ENCODE measurements around the gene TNFAIP8L3. TPM values are rescaled to one million over a fixed set of nuclear protein-coding genes. Genes with fewer than 3 reads are reported as not detected.

The TNFAIP8L3 gene
- total and polyA plus RNA-seq, 9 of the 15 experiments (the other 6 are each of a cell fraction or from before 2014, with no cell fraction given), result 0.13 TPM; not detected in 8

GRCh38 chr15:51079226-51079625 is 15.5 kb downstream of the TNFAIP8L3 start:
- FAIRE-seq, result no peak
- H4K20me1 ChIP-seq (replicated peaks; ENCODE audit: control insufficient read depth, insufficient read depth, low read length), result no peaks in the 10 kb centered on the region
- BruUV-seq (replicated peaks), result no TSS peak
- ChIA-PET CTCF (ENCODE audit: low intra/inter-chr PET ratio) (no interaction called here), POLR2A (interaction anchor here (0.6 to 1.0 kb wide), 2 partner anchors 14 to 92 kb away, joined by 3 to 4 read pairs; no protein-coding TSS in a partner anchor)
- intact Hi-C loops (cut with micrococcal nuclease), result no loop called here
- no peaks in the 10 kb centered on the region for H3K79me2 ChIP-seq (ENCODE audit: control insufficient read depth, insufficient read depth, low read length)
- H3K27me3 ChIP-seq (ENCODE audit: control insufficient read depth in 2 of 2, insufficient read depth in 2 of 2, low read length in 2 of 2), result 0 out of 5 replicates have a peak, but pooled peaks cover 0 to 4% of the 10 kb centered on the region in 2 experiments
- H2AFZ ChIP-seq (ENCODE audit: low read depth, low read length), result no peak overlapping the region
- TF ChIP-seq SETDB1 (IDR thresholded peaks at IDR 0.05; ENCODE audit: low read length) (no peak), NFIX (CRISPR knock-in tag; IDR thresholded peaks at IDR 0.05; ENCODE audit: low read depth) (no peak), FOXJ2 (tag; IDR thresholded peaks at IDR 0.05) (0 out of 2 replicates have a peak, but pooled peaks have one; percentile 42), ZNF696 (CRISPR knock-in tag; conservative IDR thresholded peaks at IDR 0.05) (no peak), ZNF444 (CRISPR knock-in tag; IDR thresholded peaks at IDR 0.05) (no peak)
- TF ChIP-seq, protein P1, sequence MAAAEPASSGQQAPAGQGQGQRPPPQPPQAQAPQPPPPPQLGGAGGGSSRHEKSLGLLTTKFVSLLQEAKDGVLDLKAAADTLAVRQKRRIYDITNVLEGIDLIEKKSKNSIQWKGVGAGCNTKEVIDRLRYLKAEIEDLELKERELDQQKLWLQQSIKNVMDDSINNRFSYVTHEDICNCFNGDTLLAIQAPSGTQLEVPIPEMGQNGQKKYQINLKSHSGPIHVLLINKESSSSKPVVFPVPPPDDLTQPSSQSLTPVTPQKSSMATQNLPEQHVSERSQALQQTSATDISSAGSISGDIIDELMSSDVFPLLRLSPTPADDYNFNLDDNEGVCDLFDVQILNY (CRISPR knock-in tag; IDR thresholded peaks at IDR 0.05), result no peak
- H3K4me3 ChIP-seq, result no peak overlapping the region
- no peak for ATAC-seq
- H3K36me3 ChIP-seq (ENCODE audit: control insufficient read depth, insufficient read depth, low read length), result no peaks in the 10 kb centered on the region
- no peaks in the 10 kb centered on the region for H3K9me3 ChIP-seq (replicated peaks; ENCODE audit: control insufficient read depth, insufficient read depth, low read depth, low read length)
- H3K27ac ChIP-seq (ENCODE audit: extremely low read depth, low read depth, low read length), result no peak overlapping the region
- H3K9me1 ChIP-seq (ENCODE audit: control insufficient read depth, insufficient read depth, low read length), result no peaks in the 10 kb centered on the region
- H3K9ac ChIP-seq (ENCODE audit: insufficient read depth in 1 of 2, low read depth in 2 of 2, low read length in 2 of 2), result no peak overlapping the region
- in situ Hi-C loops (cut with MboI), result no loop called here
- H3K4me2 ChIP-seq (ENCODE audit: insufficient read depth, low read length), result no peak overlapping the region
- no peak for DNase-seq (ENCODE audit: extremely low read depth in 1 of 4, low spot score in 3 of 4)
- peaks cover 7 to 10% of the 10 kb centered on the region in 2 experiments for H3K4me1 ChIP-seq (replicated peaks in 1 of 2; ENCODE audit: control insufficient read depth in 2 of 2, insufficient read depth in 2 of 2, low read length in 2 of 2)

Data from K562 (cell line).